ENCODE data around the gene HECW1.
"Not testable (repeated sequence)": the region's sequence is repeated elsewhere in the genome, so short reads cannot be mapped to it uniquely, and the experiment has no call there.

The HECW1 gene

GRCh38 chr7:43201912-43202311 lies 89.5 kb downstream of the HECW1 start:
- no peak for DNase-seq (ENCODE audit: low read depth in 1 of 2, low spot score in 1 of 2)

GRCh38 chr7:43204081-43204480 lies 91.6 kb downstream of the HECW1 start:
- no peak for DNase-seq (ENCODE audit: low read depth in 1 of 2, low spot score in 1 of 2)

- no peak for DNase-seq (ENCODE audit: low read depth in 1 of 2, low spot score in 1 of 2)
These were observed 92.8 kb downstream of the HECW1 start for GRCh38 chr7:43205171-43205795.

GRCh38 chr7:43208242-43208641 lies 95.8 kb downstream of the HECW1 start:
- no peak for DNase-seq (ENCODE audit: low read depth in 1 of 2, low spot score in 1 of 2)

GRCh38 chr7:43210539-43210938 lies 98.1 kb downstream of the HECW1 start:
- DNase-seq (ENCODE audit: low read depth in 1 of 2, low spot score in 1 of 2): not testable (repeated sequence)

- DNase-seq (ENCODE audit: low read depth in 1 of 2, low spot score in 1 of 2): no peak
These were observed 98.8 kb downstream of the HECW1 start for GRCh38 chr7:43211286-43211685.

GRCh38 chr7:43211693-43212092 lies 99.2 kb downstream of the HECW1 start:
- DNase-seq (ENCODE audit: low read depth in 1 of 2, low spot score in 1 of 2): no peak

- DNase-seq (ENCODE audit: low read depth in 1 of 2, low spot score in 1 of 2): no peak
These were observed 100.5 kb downstream of the HECW1 start for GRCh38 chr7:43212921-43213320.

- DNase-seq (ENCODE audit: low read depth in 1 of 2, low spot score in 1 of 2): no peak
These were observed 102.6 kb downstream of the HECW1 start for GRCh38 chr7:43215061-43215460.

GRCh38 chr7:43217055-43217454 lies 104.6 kb downstream of the HECW1 start:
- DNase-seq (ENCODE audit: low read depth in 1 of 2, low spot score in 1 of 2): no peak

GRCh38 chr7:43218901-43219300 lies 106.5 kb downstream of the HECW1 start:
- DNase-seq (ENCODE audit: low read depth in 1 of 2, low spot score in 1 of 2): not testable (repeated sequence)

- DNase-seq (ENCODE audit: low read depth in 1 of 2, low spot score in 1 of 2): no peak
These were observed 107.8 kb downstream of the HECW1 start for GRCh38 chr7:43220250-43220649.

- DNase-seq (ENCODE audit: low read depth in 1 of 2, low spot score in 1 of 2): no peak
These were observed 108.3 kb downstream of the HECW1 start for GRCh38 chr7:43220742-43221141.

GRCh38 chr7:43229801-43230200 lies 117.4 kb downstream of the HECW1 start:
- no peak for DNase-seq (ENCODE audit: low read depth in 1 of 2, low spot score in 1 of 2)

- no peak for DNase-seq (ENCODE audit: low read depth in 1 of 2, low spot score in 1 of 2)
These were observed 119.9 kb downstream of the HECW1 start for GRCh38 chr7:43232366-43232765.

GRCh38 chr7:43234073-43234472 lies 121.6 kb downstream of the HECW1 start:
- no peak for DNase-seq (ENCODE audit: low read depth in 1 of 2, low spot score in 1 of 2)

- DNase-seq (ENCODE audit: low read depth in 1 of 2, low spot score in 1 of 2): no peak
These were observed 122.5 kb downstream of the HECW1 start for GRCh38 chr7:43234968-43235367.

GRCh38 chr7:43240565-43240964 lies 128.1 kb downstream of the HECW1 start:
- no peak for DNase-seq (ENCODE audit: low read depth in 1 of 2, low spot score in 1 of 2)

- no peak for DNase-seq (ENCODE audit: low read depth in 1 of 2, low spot score in 1 of 2)
These were observed 130.3 kb downstream of the HECW1 start for GRCh38 chr7:43242628-43243255.

GRCh38 chr7:43244232-43244631 lies 131.8 kb downstream of the HECW1 start:
- DNase-seq (ENCODE audit: low read depth in 1 of 2, low spot score in 1 of 2): no peak

GRCh38 chr7:43244784-43245183 lies 132.3 kb downstream of the HECW1 start:
- DNase-seq (ENCODE audit: low read depth in 1 of 2, low spot score in 1 of 2): no peak

- DNase-seq (ENCODE audit: low read depth in 1 of 2, low spot score in 1 of 2): no peak
These were observed 135.3 kb downstream of the HECW1 start for GRCh38 chr7:43247757-43248156.

GRCh38 chr7:43248553-43248952 lies 136.1 kb downstream of the HECW1 start:
- DNase-seq (ENCODE audit: low read depth in 1 of 2, low spot score in 1 of 2): no peak

Measured in activated T-helper 1 cell treated with anti-CD3 and anti-CD28 coated beads, Interleukin-2, amount 50 U/mL, for 16 hours (primary cell).